22Rv1 (cell line): Measurements from ENCODE around the gene NBEA.

Experiments used
- ZFX ChIP-seq: fragments of 450-650 bp; IDR thresholded peaks from 2 replicates; pipeline ENCODE4 v1.6.1; 2017; ENCODE audit warnings: antibody characterized with exemption, borderline replicate concordance
- TF ChIP-seq, protein P1 (sequence below): fragments of 450-650 bp; IDR thresholded peaks from 2 replicates; pipeline ENCODE4 v1.5.1; 2017; ENCODE audit warnings: mild to moderate bottlenecking

GRCh38 chr13:35597451-35597850 lies 655.4 kb downstream of the NBEA start:
- TF ChIP-seq, protein P1, sequence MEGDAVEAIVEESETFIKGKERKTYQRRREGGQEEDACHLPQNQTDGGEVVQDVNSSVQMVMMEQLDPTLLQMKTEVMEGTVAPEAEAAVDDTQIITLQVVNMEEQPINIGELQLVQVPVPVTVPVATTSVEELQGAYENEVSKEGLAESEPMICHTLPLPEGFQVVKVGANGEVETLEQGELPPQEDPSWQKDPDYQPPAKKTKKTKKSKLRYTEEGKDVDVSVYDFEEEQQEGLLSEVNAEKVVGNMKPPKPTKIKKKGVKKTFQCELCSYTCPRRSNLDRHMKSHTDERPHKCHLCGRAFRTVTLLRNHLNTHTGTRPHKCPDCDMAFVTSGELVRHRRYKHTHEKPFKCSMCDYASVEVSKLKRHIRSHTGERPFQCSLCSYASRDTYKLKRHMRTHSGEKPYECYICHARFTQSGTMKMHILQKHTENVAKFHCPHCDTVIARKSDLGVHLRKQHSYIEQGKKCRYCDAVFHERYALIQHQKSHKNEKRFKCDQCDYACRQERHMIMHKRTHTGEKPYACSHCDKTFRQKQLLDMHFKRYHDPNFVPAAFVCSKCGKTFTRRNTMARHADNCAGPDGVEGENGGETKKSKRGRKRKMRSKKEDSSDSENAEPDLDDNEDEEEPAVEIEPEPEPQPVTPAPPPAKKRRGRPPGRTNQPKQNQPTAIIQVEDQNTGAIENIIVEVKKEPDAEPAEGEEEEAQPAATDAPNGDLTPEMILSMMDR: no peak
- no peak for TF ChIP-seq ZFX
